ENCODE results near the gene ALAS1.

- TF ChIP-seq, protein P1, sequence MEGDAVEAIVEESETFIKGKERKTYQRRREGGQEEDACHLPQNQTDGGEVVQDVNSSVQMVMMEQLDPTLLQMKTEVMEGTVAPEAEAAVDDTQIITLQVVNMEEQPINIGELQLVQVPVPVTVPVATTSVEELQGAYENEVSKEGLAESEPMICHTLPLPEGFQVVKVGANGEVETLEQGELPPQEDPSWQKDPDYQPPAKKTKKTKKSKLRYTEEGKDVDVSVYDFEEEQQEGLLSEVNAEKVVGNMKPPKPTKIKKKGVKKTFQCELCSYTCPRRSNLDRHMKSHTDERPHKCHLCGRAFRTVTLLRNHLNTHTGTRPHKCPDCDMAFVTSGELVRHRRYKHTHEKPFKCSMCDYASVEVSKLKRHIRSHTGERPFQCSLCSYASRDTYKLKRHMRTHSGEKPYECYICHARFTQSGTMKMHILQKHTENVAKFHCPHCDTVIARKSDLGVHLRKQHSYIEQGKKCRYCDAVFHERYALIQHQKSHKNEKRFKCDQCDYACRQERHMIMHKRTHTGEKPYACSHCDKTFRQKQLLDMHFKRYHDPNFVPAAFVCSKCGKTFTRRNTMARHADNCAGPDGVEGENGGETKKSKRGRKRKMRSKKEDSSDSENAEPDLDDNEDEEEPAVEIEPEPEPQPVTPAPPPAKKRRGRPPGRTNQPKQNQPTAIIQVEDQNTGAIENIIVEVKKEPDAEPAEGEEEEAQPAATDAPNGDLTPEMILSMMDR (conservative IDR thresholded peaks at IDR 0.05; ENCODE audit: low read length): no peak
- TF ChIP-seq EZH2phosphoT487 (IDR thresholded peaks at IDR 0.05; ENCODE audit: borderline replicate concordance, low read depth, low read length): no peak
Measured at GRCh38 chr3:52200981-52201679, 3.2 kb downstream of the ALAS1 start.

Measured in OCI-LY7 (cell line).